Fibroblast of mammary gland (primary cell): ENCODE measurements around the gene UBE2S.
"Not testable (repeated sequence)": the region's sequence is repeated elsewhere in the genome, so short reads cannot be mapped to it uniquely, and the experiment has no call there.

ENCODE experiments used
- DNase-seq: peaks from one replicate; pipeline ENCODE4 v3.0.0-alpha.2; 2010; ENCODE audit warnings: low read depth
- H3K4me3 ChIP-seq: 2 replicates; pipeline ENCODE4 v1.5.1; 2011; ENCODE audit warnings: low read depth, mild to moderate bottlenecking, low read length, moderate library complexity; ENCODE audit not compliant: control insufficient read depth
- CTCF ChIP-seq: conservative IDR thresholded peaks from 2 replicates; pipeline ENCODE4 v1.5.1; 2011; ENCODE audit warnings: low read depth, low read length, inconsistent platforms; ENCODE audit not compliant: control insufficient read depth, insufficient read depth

Gene UBE2S

GRCh38 chr19:55432241-55432959 lies 24.8 kb upstream of the UBE2S start:
- no peak for DNase-seq
- no peak overlapping the region for H3K4me3 ChIP-seq
- no peak for TF ChIP-seq CTCF

GRCh38 chr19:55431183-55431582 lies 23.6 kb upstream of the UBE2S start:
- no peak for TF ChIP-seq CTCF
- DNase-seq: no peak

GRCh38 chr19:55426042-55426441 lies 18.5 kb upstream of the UBE2S start:
- no peak for DNase-seq
- H3K4me3 ChIP-seq: no peak overlapping the region
- TF ChIP-seq CTCF: no peak

More at GRCh38 chr19:55431183-55431582, 23.6 kb upstream of the UBE2S start:
- H3K4me3 ChIP-seq: no peak overlapping the region

GRCh38 chr19:55424518-55424917 lies 16.9 kb upstream of the UBE2S start:
- no peak for DNase-seq
- no peak overlapping the region for H3K4me3 ChIP-seq
- no peak for TF ChIP-seq CTCF

GRCh38 chr19:55423225-55424005 lies 15.8 kb upstream of the UBE2S start:
- no peak for TF ChIP-seq CTCF
- no peak for DNase-seq
- no peak overlapping the region for H3K4me3 ChIP-seq

- DNase-seq, H3K4me3 ChIP-seq: not testable (repeated sequence)
These were observed 13.7 kb upstream of the UBE2S start for GRCh38 chr19:55421281-55421680.

GRCh38 chr19:55419624-55420236 lies 12.1 kb upstream of the UBE2S start:
- DNase-seq: no peak
- H3K4me3 ChIP-seq: no peak overlapping the region
- TF ChIP-seq CTCF: no peak
